Activated CD4-positive, alpha-beta T cell treated with anti-CD3 and anti-CD28 coated beads, Interleukin-2, Interleukin-4, amounts not matched to agents 100 ng/mL and 50 ng/mL, durations not matched to agents 16 hours and 8 hours (primary cell): ENCODE data around the gene GPR139.

ENCODE experiments used
- DNase-seq: peaks from one replicate; pipeline ENCODE4 v3.0.0-alpha.2; 2020; ENCODE audit warnings: low spot score

The GPR139 gene

GRCh38 chr16:20073203-20074098 is at the start of gene GPR139:
TSS of gene GPR139 (minus strand) at chr16:20073890. CDS start at chr16:20073616, 274 bp downstream.
- DNase-seq, result no peak

GRCh38 chr16:20122011-20122410 is 48.3 kb upstream of the GPR139 start:
- DNase-seq, result no peak

GRCh38 chr16:20114356-20114755 is 40.7 kb upstream of the GPR139 start:
- DNase-seq, result no peak

- DNase-seq, result no peak
Measured at GRCh38 chr16:20111143-20111542, 37.5 kb upstream of the GPR139 start.

GRCh38 chr16:20107083-20107482 is 33.4 kb upstream of the GPR139 start:
- no peak for DNase-seq

- no peak for DNase-seq
Measured at GRCh38 chr16:20104563-20105183, 31.0 kb upstream of the GPR139 start.

- no peak for DNase-seq
Measured at GRCh38 chr16:20102521-20102920, 28.8 kb upstream of the GPR139 start.

- no peak for DNase-seq
Measured at GRCh38 chr16:20102021-20102420, 28.3 kb upstream of the GPR139 start.

GRCh38 chr16:20099375-20099774 is 25.7 kb upstream of the GPR139 start:
- DNase-seq, result no peak

GRCh38 chr16:20094157-20094556 is 20.5 kb upstream of the GPR139 start:
- DNase-seq, result no peak

GRCh38 chr16:20089246-20089965 is 15.7 kb upstream of the GPR139 start:
- peak; percentile 7 for DNase-seq

- DNase-seq, result no peak
Measured at GRCh38 chr16:20084624-20085226, 11.0 kb upstream of the GPR139 start.

GRCh38 chr16:20079106-20079505 is 5.4 kb upstream of the GPR139 start:
- DNase-seq, result no peak

- DNase-seq, result no peak
Measured at GRCh38 chr16:20075243-20075642, 1.6 kb upstream of the GPR139 start.

- DNase-seq, result no peak
Measured at GRCh38 chr16:20074099-20074991, 655 bp upstream of the GPR139 start.

- DNase-seq, result no peak
Measured at GRCh38 chr16:20072874-20073202, 852 bp downstream of the GPR139 start.

GRCh38 chr16:20072146-20072873 is 1.4 kb downstream of the GPR139 start:
- DNase-seq, result no peak

- no peak for DNase-seq
Measured at GRCh38 chr16:20064931-20065330, 8.8 kb downstream of the GPR139 start.

GRCh38 chr16:20064520-20064919 is 9.2 kb downstream of the GPR139 start:
- no peak for DNase-seq

GRCh38 chr16:20061132-20061531 is 12.6 kb downstream of the GPR139 start:
- DNase-seq, result no peak

GRCh38 chr16:20056436-20056835 is 17.3 kb downstream of the GPR139 start:
- no peak for DNase-seq
